GM12891 (cell line): ENCODE data around the gene ARHGAP45.

Experiments
- PAX5 ChIP-seq: IDR thresholded peaks from 2 replicates; pipeline ENCODE4 v1.6.1; 2011; ENCODE audit warnings: low read length, moderate library complexity, mild to moderate bottlenecking; ENCODE audit not compliant: insufficient read depth, severe bottlenecking
- POLR2A ChIP-seq: IDR thresholded peaks from 2 replicates; pipeline ENCODE4 v1.6.1; 2011; ENCODE audit warnings: low read depth, low read length, control low read depth
- POLR2AphosphoS5 ChIP-seq: IDR thresholded peaks from 2 replicates; pipeline ENCODE4 v1.6.1; 2011; ENCODE audit warnings: low read depth, low read length, control low read depth
- SPI1 ChIP-seq: IDR thresholded peaks from 2 replicates; pipeline ENCODE4 v1.6.1; 2011; ENCODE audit warnings: low read depth, low read length, control low read depth
- TAF1 ChIP-seq: IDR thresholded peaks from 2 replicates; pipeline ENCODE4 v1.6.1; 2011; ENCODE audit warnings: low read depth, low read length, control low read depth

GRCh38 chr19:1041835-1042685, 24.9 kb upstream of the ARHGAP45 start:
- TF ChIP-seq POLR2AphosphoS5 (no peak), POLR2A (no peak), PAX5 (no peak), SPI1 (no peak), TAF1 (no peak)
